Pancreas (tissue), 10 donors: ENCODE data around the gene CBFA2T3. TPM values are rescaled to one million over a fixed set of nuclear protein-coding genes. Genes with fewer than 3 reads are reported as not detected.

Source experiments
- ATAC-seq, 4 donors: fragments of 200-7000 bp; cut with Tn5 transposase; one replicate each; pipeline versions ENCODE4 v1.8.0 to v1.9.1; 2020; ENCODE audit warnings: mild to moderate bottlenecking in 4 of 4, moderate library complexity in 4 of 4
- DNase-seq, 6 donors: peaks; one replicate each; pipeline ENCODE4 v3.0.0-alpha.2; 2020
- FAIRE-seq: peaks from 2 replicates; lab custom pipeline; 2012; peaks lifted over from hg19 to GRCh38; lab: Jason Lieb, UNC
- H3K27ac ChIP-seq, 4 donors: fragments of 200-600 bp; sonication (generic); 1 replicate in 3 of 4; 2 replicates in 1 of 4; pipeline versions ENCODE4 v1.5.0 to v1.8.0; 2020
- H3K27me3 ChIP-seq, 4 donors: fragments of 200-600 bp; one replicate each; pipeline ENCODE4 v1.8.0; 2021
- H3K36me3 ChIP-seq, 3 donors: fragments of 200-600 bp; sonication (generic) in 1 of 3; one replicate each; pipeline versions ENCODE4 v1.5.0 to v1.8.0; 2020 to 2021
- H3K4me1 ChIP-seq, 3 donors: fragments of 200-600 bp; one replicate each; pipeline ENCODE4 v1.8.0; 2021
- H3K4me3 ChIP-seq, 4 donors: fragments of 200-600 bp; sonication (generic) in 2 of 4; one replicate each; pipeline versions ENCODE4 v1.5.0 to v1.8.0; 2020 to 2021
- H3K9me3 ChIP-seq, 4 donors: fragments of 200-600 bp; one replicate each; pipeline ENCODE4 v1.8.0; 2021
- CTCF ChIP-seq, 4 donors: fragments of 200-600 bp; sonication (generic) in 3 of 4; IDR thresholded peaks; one replicate each; pipeline versions ENCODE4 v1.5.0 to v1.8.0; 2021; ENCODE audit warnings: antibody characterized with exemption in 4 of 4
- WGBS, 2 donors: extraction: QIAGEN DNeasy Blood & Tissue Kit; methylation state at CpG; one replicate each; pipeline ENCODE4 v1.1.7; 2013; 5-methylcytosine and 5-hydroxymethylcytosine counted together
- intact Hi-C, 3 donors: fragments of 100-400 bp; cut with DNase I; formaldehyde crosslinking; loops; one replicate each; pipeline versions ENCODE4 v1.11.1 to v1.14.2; 2022
- polyA plus RNA-seq, 2 donors: library from polyadenylated mRNA; stranded (reverse); fragments of 200-250 nt; gene quantifications; one replicate each; pipeline ENCODE4 v1.2.3, GENCODE V29; 2013
- total RNA-seq, 6 donors: library from RNA; stranded (reverse); fragmentation: NEBNext Ultra II Directional in 4 of 6; extraction: Animal tissue kit (Norgen Biotek cat#: 25700) in 4 of 6; gene quantifications; one replicate each; pipeline versions ENCODE4 v1.2.1 to v1.2.4, GENCODE V29; 2021 to 2023
- donor health status: healthy with polysubstance abuse.
- donor health status: DM: no; HTN: no; CAD: no; lungs with moderate emphysema.
- donor health status: DM: no; HTN: no; CAD: no.
- donor health status: control.
- donor health status: control.
- donor health status: Bipolar disorder and iron deficiency.
- donor health status: DM: yes; HTN: yes; CAD: no.
- donor health status: DM: no; HTN: no; CAD: no.
- donor health status: DM: no; HTN: no; CAD: no.
- donor health status: DM: yes; HTN: yes; CAD: no.

The CBFA2T3 gene
- total and polyA plus RNA-seq, 8 donors = 8.7 to 27.0 (median 21.9) TPM

- intact Hi-C loops = no loop called here
- Histone ChIP-seq H3K9me3 (no peaks in the 10 kb centered on the region), H3K4me1 (peaks cover 0 to 20% (median 20%) of the 10 kb centered on the region in 3 donors), H3K4me3 (no peak overlapping the region), H3K27ac (peak overlapping the region; percentile 4 to 51 (median 36)), H3K27me3 (no peaks in the 10 kb centered on the region), H3K36me3 (no peaks in the 10 kb centered on the region)
- WGBS, 2 donors = 55 to 67% methylated on average over 25 to 26 of the region's 26 CpGs
- FAIRE-seq (no peak), ATAC-seq (peak in 3 of 4 donors; percentile 4 to 17 (median 11)), DNase-seq (no peak)
- TF ChIP-seq CTCF (IDR thresholded peaks at IDR 0.05) = no peak
Measured at GRCh38 chr16:88910284-88911135, 66.5 kb downstream of the CBFA2T3 start.

GRCh38 chr16:88909431-88910210 lies 67.4 kb downstream of the CBFA2T3 start:
- Histone ChIP-seq H3K27ac (peak overlapping the region; percentile 4 to 51 (median 36)), H3K36me3 (no peaks in the 10 kb centered on the region), H3K27me3 (no peaks in the 10 kb centered on the region), H3K9me3 (no peaks in the 10 kb centered on the region), H3K4me3 (no peak overlapping the region), H3K4me1 (peaks cover 0 to 20% (median 20%) of the 10 kb centered on the region in 3 donors)
- ATAC-seq = peak; percentile 73 to 80 (median 76)
- 26 to 44% methylated on average over 40 to 44 of the region's 44 CpGs for WGBS, 2 donors
- intact Hi-C loops = no loop called here
- no peak for TF ChIP-seq CTCF (IDR thresholded peaks at IDR 0.05)
- no peak for FAIRE-seq
- peak in 5 of 6 donors; percentile 43 to 84 (median 72) for DNase-seq

GRCh38 chr16:88908307-88908706 lies 68.7 kb downstream of the CBFA2T3 start:
- Histone ChIP-seq H3K4me3 (no peak overlapping the region), H3K36me3 (no peaks in the 10 kb centered on the region), H3K4me1 (peaks cover 0 to 20% (median 20%) of the 10 kb centered on the region in 3 donors), H3K9me3 (no peaks in the 10 kb centered on the region), H3K27me3 (no peaks in the 10 kb centered on the region), H3K27ac (no peak overlapping the region)
- intact Hi-C loops = no loop called here
- TF ChIP-seq CTCF (IDR thresholded peaks at IDR 0.05) = no peak
- no peak for ATAC-seq
- WGBS, 2 donors = 86 to 88% methylated on average over 17 of the region's 17 CpGs
- FAIRE-seq = no peak
- DNase-seq = no peak

- intact Hi-C loops = no loop called here
- no peak overlapping the region for H3K27ac ChIP-seq
- H3K36me3 ChIP-seq = no peaks in the 10 kb centered on the region
- peaks cover 0 to 20% (median 20%) of the 10 kb centered on the region in 3 donors for H3K4me1 ChIP-seq
- TF ChIP-seq CTCF (IDR thresholded peaks at IDR 0.05) = no peak
- DNase-seq (no peak), ATAC-seq (no peak), FAIRE-seq (no peak)
- no peak overlapping the region for H3K4me3 ChIP-seq
- WGBS, 2 donors = 80% methylated on average over 4 of the region's 4 CpGs
- no peaks in the 10 kb centered on the region for H3K9me3 ChIP-seq
- H3K27me3 ChIP-seq = no peaks in the 10 kb centered on the region
Measured at GRCh38 chr16:88907768-88908167, 69.2 kb downstream of the CBFA2T3 start.
